GM18508 (cell line): Measurements from ENCODE around the gene ERAP2.

ENCODE experiments used
- ATAC-seq: cut with Tn5 transposase; IDR thresholded peaks from one replicate; pipeline ENCODE4 v1.9.1; 2021; ENCODE audit warnings: moderate number of reproducible peaks; ENCODE audit not compliant: insufficient read depth, unreplicated experiment

Gene ERAP2

DNA sequence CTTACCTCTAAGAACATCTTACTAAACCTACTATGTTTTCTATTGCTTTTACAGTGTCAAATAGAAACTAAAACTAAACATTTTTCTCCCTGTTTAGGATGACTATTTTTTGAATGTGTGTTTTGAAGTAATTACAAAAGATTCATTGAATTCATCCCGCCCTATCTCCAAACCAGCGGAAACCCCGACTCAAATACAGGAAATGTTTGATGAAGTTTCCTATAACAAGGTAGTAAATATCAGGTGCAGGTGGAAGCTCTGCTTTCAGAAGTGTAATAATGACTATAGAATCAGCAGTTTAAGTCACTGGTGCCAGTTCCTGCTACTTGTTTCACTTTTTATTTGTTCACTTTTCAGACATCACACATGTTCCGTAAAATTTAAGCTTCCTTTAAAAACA is 20.0 kb downstream of the ERAP2 start:
- no peak for ATAC-seq

GRCh38 chr5:96896806-96897205 is 20.5 kb downstream of the ERAP2 start:
- ATAC-seq = peak; percentile 94

DNA sequence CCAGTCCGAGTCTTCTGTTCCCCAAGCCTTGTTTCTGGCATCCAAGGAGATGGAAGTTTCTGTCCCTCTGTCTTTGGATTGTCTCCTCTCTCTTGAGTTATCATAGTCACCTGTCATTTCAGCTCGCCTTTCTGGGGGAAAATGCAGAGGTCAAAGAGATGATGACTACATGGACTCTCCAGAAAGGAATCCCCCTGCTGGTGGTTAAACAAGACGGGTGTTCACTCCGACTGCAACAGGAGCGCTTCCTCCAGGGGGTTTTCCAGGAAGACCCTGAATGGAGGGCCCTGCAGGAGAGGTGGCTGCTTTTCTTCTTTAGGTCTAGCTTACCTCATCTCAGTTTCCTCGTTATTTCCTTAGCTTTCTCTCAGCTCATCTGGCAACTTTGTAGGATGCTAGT is 25.1 kb downstream of the ERAP2 start:
- no peak for ATAC-seq

GRCh38 chr5:96901841-96902240 is 25.5 kb downstream of the ERAP2 start:
- ATAC-seq = no peak

GRCh38 chr5:96902876-96903275 is 26.6 kb downstream of the ERAP2 start:
- ATAC-seq = no peak

DNA sequence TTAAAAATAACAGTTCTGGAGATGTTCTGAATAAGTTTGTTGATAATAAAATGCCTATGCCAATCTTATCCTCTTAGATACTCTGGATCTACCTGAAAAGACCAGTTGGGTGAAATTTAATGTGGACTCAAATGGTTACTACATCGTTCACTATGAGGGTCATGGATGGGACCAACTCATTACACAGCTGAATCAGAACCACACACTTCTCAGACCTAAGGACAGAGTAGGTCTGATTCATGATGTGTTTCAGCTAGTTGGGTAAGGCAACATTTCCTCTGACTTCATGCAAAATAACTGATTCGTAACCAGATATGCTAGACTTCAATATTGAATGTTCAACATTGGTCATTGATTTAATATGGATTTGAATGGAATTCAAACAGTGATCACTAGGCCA is 27.0 kb downstream of the ERAP2 start:
- ATAC-seq = no peak

DNA sequence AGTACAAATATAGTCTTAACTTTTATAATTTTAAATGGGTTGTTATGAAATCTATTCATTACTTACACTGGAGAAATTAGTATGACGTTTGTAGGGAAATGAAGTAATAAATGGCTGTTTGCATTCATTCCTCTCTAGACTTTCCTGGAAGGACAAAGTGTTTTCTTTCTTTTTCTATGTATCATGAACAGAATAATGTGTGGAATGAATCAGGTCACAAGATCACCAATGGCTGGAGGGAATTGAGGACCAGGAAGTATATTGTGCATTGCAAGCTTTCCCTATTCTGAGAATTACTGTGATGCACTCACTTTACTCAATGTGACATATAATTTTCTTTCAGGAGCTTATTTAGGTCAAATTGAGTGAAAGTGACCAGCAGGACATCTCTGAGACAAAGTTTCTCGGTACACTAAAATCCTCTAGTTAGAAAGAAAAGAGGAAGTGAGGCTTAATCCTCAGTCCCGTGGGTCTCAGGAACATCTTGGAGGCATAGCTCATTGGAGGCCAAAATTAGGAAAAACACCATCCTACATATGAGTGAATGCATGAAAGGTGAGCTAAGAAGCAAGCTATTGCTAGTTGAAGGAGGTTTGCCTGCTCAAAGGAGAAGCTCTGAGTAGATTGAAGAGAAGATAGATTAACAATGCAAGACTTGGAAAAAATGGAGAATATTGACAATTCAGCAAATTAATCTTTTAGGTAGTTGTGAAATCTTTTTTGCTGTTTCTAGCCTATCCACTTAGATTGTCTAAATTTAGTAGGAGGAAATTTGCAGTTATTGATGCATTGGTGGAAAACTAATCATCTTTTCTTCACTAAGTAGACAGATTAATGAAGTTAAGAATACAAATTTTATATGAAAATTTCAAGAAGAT is 28.0 kb downstream of the ERAP2 start:
- ATAC-seq = no peak

GRCh38 chr5:96905864-96906263 is 29.6 kb downstream of the ERAP2 start:
- no peak for ATAC-seq

DNA sequence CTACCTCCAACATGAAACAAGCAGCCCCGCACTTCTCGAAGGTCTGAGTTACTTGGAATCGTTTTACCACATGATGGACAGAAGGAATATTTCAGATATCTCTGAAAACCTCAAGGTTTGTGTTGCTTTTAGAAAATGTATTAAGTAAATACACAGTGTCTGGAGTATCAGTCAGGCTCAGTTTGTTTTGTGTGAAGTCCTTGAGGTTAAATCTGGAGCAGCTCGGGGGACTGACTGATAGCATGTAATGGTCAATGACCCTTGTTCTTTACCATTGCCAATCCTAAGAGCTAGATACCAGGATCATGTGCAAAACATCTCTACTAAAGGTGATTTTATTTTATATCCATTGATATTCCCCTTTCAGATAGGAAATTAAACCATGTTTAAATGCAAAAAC is 32.7 kb downstream of the ERAP2 start:
- no peak for ATAC-seq

- ATAC-seq = no peak
Measured at GRCh38 chr5:96909435-96909834, 33.1 kb downstream of the ERAP2 start.

GRCh38 chr5:96911139-96911538 is 34.8 kb downstream of the ERAP2 start:
- no peak for ATAC-seq

DNA sequence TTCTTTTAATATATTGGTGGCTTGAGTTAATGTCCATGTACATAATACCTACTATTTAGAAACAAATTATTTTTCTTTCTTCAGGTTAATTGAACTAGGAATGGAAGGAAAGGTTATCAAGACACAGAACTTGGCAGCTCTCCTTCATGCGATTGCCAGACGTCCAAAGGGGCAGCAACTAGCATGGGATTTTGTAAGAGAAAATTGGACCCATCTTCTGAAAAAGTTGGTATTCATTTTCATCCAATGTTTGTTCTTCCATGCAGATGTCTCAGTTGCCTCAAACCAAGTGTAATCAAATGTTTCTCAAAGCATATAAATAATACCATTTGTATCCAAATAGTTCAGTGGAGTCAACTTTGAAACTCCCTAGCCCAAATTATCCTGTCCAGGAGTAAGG is 36.9 kb downstream of the ERAP2 start:
- no peak for ATAC-seq

GRCh38 chr5:96919754-96920197 is 43.5 kb downstream of the ERAP2 start:
- peak; percentile 62 for ATAC-seq

GRCh38 chr5:96920744-96921355 is 44.5 kb downstream of the ERAP2 start:
- no peak for ATAC-seq

DNA sequence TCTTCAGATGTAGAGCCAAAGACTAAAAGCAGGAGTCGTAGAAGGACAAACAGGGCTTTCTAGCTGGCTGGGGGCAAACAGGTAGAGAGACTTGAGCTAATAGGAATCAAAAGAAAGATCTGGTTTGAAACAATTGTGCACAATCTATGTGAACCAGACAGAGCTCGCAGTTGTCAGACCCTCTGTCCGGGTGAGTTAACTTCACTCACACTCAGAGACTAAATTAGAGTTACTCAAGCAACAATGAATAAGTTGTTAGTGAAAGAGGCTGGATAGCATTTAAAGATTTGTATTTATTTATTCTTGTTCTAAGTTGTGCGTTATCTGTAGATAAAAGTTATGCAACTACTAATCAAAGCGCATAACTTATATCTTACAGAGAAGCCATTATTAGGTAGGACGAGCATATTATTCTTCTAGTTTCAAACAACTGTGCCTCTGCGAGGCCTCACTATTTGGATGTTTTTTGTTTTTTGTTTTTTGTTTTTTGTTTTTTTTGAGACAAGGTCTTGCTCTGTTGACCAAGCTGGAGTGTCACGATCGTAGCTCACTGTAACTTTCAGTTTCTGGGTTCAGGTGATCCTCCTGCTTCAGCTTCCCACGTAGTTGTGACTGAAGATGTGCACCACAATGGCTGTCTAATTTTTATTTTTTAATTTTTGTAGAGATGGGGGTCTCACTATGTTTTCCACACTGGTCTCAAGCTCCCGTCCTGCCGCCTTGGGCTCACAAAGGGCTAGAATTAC is 46.4 kb downstream of the ERAP2 start:
- ATAC-seq = no peak

- no peak for ATAC-seq
Measured at GRCh38 chr5:96924016-96924443, 47.7 kb downstream of the ERAP2 start.

- no peak for ATAC-seq
Measured at GRCh38 chr5:96926276-96926675, 50.0 kb downstream of the ERAP2 start.

DNA sequence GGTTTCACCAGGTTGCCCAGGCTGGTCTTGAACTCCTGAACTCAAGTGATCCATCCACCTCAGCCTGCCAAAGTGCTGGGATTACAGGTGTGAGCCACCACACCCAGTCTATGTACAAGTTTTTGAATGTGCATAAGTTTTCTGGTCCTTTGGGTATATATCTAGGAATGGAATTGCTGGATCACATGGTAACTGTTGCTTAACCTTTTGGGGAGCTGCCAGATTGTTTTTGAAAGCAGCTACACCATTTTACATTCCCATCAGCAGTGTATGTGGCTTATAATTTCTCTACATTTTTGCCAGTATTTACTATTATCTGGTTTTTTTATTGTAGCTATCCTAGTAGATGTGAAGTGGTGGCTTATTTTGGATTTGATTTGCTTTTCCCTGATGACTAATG is 50.7 kb downstream of the ERAP2 start:
- ATAC-seq = no peak

DNA sequence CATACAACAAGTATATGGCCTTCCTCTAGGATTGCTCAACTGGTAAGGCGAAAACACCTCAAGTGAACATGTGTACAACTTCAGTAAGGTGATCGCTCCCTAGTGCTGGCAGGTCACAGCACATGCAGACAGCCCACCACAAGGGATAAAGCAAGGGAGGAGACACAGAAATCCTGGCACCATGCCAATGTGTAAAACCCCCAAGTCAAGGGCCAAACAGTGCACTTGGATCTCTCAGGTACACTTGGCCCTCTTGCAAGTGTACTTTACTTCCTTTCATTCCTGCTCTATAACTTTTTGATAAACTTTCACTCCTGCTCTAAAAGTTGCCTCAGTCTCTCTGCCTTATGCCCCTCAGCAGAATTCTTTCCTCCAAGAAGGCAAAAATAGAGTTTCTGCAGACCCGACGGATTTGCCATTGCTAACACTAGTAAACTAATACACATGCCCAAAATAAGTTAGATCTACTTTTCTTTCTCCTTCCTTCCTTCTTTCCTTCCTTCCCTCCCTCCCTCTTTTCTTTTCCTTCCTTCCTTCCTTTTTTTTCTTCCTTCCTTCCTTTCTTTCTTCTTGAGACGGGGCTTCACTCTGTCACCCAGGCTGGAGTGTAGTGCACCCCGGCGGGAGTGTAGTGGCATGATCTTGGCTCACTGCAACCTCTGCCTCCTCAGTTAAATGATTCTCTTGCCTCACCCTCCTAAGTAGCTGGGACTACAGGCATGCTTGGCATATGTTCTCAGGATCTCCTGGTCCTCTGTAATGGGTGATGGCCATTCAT is 52.8 kb downstream of the ERAP2 start:
- no peak for ATAC-seq

- ATAC-seq = no peak
Measured at GRCh38 chr5:96930058-96930457, 53.8 kb downstream of the ERAP2 start.
